Activated CD4-positive, alpha-beta T cell treated with anti-CD3 and anti-CD28 coated beads, Interleukin-2, amount 50 U/mL, for 1 hour (primary cell): ENCODE measurements around the gene MED31.

ENCODE experiments used
- DNase-seq: peaks from one replicate; pipeline ENCODE4 v3.0.0-alpha.2; 2020

MED31 gene

DNA sequence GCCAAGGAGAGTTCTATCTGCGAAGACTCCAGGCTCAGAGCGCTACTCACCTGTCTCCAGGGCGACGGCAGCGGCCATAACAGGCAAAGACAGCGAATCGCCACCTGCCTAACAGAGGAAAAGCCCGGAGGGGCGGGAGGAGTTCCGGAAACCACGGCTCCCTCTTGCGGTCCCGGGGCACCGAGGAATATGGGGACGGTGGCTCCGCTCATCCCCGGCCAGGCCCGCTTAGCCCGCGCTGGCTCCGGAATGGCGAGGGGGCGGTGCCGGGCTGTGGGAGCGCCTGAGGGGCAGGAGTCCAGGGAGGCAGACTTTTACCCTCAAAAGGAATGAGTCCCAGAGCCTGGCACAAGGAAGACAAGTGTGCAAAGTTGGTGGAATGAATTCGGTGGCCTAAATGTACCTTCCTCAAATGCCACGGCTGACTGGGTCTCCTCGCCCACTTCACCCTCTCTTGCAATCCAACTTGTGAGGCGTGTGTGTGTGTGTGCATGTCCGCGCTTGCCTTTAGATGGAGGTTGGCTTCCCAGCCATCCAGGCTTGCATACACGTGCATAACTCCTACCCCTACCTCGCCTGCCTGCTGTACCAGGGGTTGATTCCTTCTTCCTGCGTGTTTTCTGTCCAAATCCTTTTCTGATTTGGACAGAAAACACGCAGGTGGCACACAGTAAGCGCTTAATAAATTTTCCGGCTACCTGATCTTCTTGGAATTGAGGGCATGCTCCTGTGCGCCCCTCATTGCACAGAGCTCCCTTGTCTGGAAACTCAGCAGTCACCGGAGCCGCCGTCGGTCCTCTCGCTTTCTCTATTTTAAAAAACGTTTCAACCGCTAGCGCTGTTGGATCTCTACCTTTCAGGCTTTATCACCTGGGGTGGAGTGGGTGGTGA lies 3.7 kb upstream of the MED31 start:
- no peak for DNase-seq

DNA sequence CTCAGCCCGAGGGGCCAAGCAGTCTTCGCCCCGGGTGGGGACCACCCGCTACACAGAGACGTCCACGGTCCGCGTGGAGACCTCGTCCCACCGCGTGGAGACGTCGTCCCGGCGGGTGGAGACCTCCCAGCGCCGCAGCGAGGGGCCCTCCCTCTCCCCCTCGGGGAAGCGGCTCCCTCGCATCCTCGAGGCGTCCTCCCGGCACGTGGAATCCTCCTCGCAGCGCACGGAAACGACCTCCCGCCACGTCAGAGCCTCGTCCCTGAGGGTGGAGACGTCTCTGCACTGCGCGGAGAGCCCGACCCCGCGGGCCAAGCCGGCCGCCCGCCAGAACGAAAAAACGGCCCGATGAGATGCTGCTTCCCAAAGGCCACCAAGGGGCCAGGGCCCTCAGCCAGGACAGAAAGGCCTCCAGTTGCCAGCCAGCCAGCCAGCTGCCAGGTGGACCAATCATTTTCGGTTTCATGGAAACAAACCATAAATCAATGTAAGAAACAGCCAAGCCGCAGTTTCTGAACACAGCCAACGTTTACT lies 581 bp upstream of the MED31 start:
- DNase-seq = no peak

DNA sequence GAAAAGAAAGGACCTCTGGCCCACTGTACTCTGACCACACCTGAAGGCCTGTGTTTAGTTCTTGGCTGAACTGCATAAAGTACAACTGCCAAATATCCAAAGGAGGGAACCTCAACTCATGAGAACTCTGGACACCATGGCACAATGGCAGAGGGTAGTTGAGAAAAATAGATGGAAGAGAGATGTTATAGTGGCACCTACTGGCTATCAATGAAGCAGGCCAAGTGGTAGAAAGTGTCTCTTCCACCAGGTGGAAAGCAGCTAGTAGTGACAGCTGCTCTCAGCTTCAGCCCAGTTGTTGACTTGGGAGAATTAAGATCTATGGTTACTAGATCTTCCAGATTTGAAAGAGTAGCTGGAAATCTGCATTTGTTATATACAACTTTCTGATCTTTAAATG lies 3.2 kb downstream of the MED31 start:
- DNase-seq = no peak

DNA sequence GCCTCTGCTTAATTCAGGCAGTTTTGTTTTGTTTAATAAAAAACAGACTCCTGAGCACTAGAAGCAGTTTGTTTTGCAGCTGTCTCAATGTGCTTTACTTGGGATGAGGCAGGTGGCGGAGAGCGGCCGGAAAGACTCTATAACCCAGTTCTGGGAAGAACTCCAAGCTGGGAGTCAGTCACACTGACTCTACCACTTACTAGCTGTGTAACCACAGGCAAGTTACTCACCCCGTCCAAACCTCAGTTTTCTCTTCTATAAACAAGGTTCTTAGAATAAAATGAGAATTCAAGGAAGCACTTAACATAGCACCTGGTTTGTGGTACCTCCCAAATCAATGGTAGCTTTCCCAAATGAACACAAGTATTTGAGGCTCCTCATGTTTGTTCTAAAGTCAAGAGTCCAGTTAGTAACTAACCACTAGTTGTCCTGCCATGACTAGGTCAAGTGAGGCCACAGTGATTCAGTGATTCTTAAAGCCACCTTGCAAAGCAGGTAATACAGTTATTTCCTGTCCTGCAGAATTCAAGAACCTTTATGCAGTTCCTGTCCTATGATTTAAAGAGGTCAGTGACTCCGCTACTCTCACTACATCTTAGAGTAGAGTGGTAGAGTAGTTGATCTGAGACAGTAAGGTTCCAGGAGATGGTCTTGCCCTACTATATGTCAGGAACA lies 7.8 kb downstream of the MED31 start:
- DNase-seq = no peak

DNA sequence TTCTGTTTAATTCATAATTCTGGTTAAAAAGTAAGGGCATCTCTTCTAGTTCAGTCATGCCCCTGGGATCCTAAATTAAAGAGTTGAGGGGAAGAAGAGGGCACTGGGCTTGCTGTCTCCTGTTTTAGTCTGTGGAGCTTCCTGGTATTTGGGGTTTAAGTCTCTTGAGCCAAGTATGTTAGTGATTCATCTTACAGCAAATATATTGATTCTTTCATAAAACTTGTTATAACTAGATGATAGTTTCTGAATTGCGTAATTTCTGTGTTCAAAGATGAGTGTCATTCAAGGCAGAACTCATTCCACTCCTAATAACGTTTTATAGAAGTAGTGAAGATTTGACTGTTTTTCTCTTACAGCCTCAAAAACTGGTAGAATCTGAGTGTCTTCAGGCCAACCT lies 8.8 kb downstream of the MED31 start:
- DNase-seq = no peak

DNA sequence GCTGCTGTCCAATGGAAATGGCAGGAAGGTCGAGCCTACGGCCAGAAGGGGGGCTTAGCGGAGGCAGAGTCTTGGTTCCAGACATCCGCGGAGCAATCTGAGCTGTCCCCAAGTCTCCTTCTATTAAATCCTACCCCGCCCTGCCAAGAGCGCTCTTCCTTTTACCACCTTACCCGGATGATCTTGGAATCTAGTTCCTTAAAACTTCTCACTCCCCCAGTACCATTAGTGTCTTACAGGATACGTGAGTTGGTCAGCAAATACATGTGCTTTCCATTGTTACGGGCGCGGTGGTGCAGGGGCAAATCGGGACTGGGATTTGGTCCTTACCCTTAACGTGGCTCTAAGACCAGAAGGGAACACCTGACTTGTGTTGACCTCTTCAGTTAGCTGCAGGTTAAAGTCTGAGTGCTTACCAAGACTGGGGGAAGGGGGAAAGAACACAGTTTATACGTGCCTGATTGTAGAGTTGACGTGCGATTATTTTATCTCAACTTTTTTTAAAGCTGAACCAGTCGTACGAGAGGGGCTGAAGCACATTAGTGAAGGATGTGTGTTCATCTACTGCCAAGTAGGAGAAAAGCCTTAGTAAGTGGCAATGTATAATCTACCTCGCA lies 10.1 kb downstream of the MED31 start:
- DNase-seq = no peak

DNA sequence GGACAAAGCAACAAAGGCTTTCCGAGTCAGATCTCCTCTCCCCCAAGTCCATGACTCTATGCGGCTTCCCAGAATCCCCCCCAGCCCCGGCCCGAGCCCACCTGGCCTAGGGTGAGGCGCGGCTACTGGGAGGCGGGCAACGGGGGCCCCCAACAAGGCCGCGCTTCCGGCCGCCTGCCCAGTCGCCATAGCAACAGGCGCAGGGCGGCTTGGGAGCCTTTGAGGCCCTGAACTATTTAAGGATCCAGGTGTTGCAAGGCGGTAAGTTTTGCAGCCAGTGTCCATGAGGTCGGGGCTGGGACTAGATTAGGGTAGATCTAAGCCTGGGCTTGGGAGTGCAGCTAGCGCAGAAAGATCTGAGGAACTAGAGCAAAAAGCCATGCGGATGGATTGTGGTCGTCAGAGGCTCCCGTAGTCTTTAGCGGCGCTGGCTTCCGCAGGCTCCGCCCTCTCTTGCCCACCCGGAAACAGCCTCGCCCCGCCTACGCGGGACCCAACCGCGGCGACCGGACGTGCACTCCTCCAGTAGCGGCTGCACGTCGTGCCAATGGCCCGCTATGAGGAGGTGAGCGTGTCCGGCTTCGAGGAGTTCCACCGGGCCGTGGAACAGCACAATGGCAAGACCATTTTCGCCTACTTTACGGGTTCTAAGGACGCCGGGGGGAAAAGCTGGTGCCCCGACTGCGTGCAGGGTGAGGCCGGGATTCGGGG lies 10.7 kb downstream of the MED31 start, which contains the start of the genes KIAA0753 and TXNDC17:
Gene KIAA0753, minus strand, starts transcription at position 176 of the 711 bp plus-strand sequence. CDS start 5,608 bp downstream, outside the sequence.
Gene TXNDC17, plus strand, starts transcription at position 525 of the 711 bp plus-strand sequence. Its CDS starts 23 bp downstream, at position 548.
- DNase-seq = peak; percentile 83

DNA sequence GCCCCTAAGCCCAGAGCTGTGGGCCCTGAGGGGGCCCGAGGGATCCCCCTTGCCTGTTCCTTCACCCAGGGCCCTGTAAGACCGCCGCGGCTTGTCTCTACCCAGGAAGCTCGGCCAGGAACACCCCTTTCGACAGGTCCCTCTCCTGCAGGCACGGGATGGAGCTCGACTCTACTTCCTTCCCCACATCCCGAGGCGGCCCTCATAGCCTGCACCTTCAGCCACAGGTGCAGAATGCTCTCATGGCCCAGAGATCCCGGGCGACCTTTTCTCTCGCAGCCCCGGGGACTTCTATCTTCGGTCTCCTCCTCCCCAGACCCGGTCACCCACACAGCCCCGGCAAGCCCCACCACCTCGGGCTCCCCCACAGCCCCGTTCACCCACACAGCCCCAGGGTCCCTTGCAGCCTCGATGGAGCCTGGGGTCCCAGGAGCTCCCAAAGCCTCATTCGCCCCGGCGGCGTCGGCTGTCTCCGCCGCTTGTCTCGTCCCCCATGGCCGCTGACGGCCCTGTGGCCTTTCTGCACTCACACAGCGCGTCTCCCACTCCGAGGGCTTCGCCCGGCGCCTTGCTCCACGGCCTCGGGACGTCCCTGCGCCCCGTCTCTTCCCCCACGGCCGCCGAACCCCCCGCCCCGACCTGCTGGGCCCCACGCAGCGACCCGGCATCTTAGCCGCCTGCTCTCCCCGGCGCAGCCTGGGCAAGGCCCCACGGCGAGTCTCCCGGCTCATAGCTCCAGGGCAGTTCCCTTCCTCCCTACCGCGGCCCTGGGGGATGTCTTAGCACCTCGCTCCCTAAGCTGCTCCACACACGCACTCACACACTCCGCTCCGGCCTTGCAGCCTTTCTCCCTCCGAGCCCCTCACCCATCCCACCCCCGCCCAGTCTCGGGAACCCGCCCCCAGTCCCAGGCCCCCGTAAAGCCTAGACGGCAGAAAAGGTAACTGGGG lies 11.5 kb downstream of the MED31 start:
- DNase-seq = no peak

DNA sequence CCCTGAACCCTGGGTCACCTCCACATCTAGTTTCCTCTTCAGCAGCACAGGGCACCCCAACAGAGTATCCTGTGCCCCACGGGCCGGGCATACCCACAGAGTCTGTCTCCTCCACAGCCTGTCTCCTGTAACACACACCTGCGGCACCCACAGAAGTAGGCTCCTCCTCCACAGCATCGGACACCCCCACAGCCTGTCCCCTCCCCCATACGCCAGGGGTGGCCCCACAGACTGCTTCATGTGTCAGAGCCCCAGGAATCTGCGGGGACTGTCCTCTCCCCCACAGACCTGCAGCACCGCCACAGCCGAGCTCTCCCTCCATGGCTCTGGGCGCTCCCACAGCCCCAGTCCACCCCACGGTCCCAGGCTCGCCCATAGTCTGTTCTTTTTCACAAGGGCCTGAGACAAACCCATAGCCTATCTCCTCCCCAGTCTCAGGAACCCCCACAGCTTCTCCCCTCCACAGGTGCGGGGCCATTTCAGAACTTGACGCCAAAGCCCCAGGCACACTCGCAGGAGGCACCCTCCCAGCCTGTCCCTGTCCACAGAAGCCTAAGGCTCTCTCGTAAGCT lies 12.3 kb downstream of the MED31 start:
- no peak for DNase-seq

DNA sequence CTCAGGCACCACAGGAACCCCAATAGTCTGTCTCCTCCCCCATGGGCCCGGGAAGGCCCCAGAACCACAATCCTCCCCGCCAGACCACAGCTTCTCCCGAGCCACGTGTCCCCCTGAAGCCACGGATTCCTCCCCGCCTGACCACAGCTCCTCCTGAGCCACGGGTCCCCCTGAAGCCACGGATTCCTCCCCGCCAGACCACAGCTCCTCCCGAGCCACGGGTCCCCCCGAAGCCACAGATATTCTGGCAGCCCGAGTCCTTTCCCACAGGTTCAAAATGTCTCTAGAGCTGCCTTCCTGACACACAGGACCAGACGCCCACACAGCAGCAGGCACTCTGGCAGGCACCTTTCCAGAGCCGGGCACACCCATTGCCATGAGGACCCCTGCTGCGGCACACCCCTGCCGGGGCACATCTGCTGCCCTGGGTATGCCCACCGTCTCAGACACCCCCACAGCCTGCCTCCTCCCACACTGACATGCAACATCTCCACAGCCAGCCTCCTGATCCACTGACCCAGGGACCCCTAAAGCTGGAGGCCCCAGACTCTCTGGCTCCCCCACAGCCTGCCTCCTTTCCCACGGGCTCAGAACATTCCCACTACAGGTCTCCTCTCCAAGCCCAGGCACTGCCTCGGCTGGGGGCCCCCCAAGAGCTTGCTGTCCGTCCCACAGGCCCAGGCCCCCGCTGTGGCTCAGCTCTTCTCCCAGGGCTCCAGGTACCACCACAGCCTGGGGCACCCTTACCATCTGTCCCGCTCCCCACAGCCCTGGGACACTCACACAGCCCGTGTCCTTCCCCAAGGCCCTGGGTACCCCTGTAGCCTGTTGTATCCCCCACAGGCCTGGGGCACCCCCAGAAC lies 13.1 kb downstream of the MED31 start:
- no peak for DNase-seq

DNA sequence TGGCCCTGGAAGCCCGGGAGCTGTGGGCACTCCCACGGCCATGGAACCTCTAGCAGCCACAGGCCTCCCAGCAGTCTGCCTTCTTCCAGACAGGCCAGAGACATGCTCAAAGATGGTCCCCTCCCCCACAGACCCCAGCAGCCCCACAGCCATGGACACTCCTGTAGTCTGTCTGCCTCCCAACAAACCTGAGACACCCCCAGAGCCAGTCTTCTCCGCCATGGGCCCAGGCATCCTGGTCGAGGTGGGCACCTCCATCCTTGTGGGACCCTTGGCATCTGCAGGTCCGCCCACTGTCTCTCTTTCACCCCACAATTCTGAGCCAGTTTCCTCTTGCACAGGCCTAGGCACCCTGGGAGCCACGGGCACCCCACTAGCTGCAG lies 14.0 kb downstream of the MED31 start:
- no peak for DNase-seq

DNA sequence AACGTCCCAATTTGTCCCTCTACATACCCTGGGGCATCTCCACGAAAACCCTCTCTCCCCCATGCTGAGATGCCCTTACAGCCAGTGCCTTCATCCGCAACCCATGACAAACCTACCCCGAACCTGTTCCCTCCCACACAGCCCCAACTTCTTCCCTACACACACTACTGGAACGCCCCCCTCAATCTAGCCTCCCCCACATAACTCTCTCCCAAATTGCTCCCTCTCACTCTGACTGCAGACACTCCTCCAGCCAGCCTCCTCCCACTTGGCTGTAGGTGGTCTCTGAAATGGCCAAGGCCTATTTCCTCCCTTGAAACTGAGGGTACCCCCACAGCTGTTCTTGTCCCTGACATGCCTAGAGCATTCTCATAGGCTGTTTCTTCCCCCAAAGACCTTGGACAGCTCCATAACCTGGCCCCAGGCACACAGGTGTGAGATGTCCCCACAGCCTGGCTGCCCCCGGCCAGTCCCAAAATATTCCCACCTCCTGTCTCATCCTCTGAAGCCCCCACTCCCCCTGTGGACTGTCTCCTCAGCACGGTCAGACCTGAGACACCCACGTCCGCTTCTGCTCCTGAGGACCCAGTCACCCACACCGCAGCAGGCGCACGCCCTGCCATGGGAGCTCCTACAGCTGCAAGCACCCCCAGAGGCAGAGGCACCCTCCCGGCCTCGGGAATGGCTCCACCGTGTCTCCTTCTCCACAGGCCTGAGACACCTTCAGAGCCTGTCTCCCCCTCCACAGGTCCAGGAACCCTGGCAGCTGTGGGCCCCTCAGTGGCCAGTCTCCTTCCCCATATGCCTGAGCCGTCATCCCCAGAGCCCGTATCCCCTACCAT lies 14.6 kb downstream of the MED31 start:
- no peak for DNase-seq

DNA sequence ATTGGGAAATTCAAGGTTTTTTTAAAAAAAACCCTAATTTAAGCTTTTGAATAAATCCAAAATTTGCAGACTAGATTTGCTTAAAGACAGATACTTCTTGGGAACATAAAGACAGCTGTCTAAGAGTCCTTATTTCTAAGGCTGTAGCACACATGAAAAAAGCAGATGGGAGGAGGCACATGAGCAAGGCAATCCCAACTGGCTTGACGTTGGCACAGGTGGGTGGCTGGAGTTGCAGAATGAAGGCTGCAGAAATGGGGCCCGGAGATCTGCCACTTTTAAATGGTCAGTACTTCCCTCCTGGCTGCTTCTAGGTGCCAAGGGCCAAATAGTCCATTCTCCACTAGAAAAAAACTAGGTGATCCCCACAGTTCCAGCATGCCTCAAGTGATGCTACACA lies 15.3 kb downstream of the MED31 start:
- DNase-seq = no peak

DNA sequence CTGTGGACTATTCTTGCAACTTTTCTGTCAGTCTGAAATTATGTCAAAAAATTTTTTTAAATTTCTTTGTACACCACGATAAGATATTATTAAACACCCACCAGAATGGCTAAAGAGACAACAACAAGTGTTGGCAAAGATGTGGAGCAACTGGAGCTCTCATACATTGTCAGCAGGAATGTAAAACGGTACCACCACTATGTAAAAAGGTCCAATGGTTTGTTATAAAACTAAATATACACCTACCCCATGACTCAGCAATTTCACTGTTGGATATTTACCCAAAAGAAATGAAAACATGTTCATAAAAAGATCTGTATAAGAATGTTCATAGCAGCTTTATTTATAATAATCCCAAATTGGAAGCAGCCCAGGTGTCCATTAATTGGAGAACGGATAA lies 18.1 kb downstream of the MED31 start:
- no peak for DNase-seq

DNA sequence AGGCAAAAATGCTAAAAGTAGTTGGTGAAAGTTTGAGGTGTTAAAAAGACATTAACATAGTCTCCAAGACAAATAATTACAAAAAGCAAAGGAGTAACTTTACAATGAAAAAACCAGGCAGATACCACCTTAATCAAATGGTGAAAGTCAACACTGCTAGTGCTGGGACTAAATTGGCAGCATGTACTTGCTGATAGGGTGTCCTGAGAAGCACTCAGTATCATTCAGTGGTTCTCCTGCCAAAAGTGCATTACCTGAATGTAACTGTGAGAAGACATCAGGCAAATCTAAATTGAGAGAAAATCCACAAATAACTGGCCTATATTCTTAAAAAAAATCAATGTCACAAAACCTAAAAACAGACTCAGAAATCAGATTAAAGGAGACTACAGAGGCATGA lies 18.9 kb downstream of the MED31 start:
- no peak for DNase-seq

DNA sequence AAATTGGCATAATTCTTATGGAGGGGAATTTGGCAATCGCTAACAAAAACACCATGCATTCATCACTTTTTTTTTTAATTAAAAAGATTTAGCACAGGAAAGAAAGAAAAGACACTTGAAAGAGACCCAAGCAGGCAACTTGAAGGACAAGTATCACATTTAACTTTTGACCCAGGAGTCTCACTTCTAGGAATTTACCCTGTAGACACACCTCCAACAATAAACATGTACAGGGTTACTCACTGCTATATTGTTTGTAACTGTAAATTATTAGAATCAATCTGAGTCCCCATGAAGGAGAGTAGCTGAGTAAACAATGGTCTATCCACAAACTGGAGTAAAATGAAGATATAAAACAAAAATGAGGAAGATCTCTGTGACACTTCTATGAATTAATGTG lies 21.0 kb downstream of the MED31 start:
- DNase-seq = no peak

DNA sequence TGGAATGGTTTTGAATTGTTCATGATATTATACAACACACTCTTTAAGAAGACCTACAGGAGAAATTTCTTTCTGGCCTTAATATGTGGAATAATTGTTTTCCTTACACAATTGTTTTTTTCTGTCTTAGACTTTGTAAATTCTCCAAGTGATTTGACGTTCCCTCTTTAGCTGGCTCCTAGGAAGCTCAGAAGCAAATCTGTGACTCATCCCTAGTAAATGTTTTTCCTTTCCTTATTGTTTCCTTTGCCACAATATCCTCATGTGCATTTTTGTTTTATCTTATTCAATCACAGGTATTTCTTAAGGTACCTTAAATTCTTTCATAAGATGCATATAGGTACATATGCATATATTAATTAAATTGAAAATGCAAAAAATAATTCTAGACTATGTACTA lies 24.4 kb downstream of the MED31 start:
- no peak for DNase-seq

DNA sequence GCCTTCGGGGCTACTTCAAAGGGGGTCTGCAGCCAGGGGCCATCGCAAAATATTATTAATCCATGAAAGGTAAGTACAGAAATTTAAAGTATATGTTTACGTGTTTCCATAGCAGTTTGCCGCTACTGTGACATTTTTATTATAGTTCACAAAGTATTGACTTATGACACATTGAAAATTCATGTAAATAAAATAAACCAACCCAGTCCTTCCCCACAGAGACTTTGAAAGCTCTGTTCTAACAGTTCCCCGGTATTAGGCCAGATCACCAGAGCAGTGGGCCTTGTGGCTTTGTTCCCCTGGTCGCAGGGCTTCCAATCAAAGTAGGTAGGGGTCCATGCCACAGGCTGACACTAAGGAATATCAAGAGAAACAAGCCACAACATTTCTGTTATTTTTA lies 24.8 kb downstream of the MED31 start:
- DNase-seq = no peak

DNA sequence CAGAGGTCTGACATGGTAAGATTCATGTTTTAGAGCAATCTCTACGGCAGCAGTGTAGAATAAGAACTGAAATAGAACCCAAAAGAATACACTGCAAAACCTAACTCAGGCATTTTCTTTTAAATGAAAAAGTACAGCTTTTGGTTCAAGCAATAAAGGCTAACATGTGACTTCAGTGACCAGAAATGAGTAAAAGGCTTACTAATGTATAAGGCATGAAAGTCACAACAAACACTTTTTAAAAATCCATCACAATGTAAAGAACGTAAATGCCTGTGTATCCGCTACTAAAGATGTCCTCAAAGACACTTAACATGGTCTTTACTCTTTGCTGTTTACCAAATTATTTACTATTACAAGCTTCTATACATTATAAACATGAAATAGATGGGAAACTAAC lies 27.5 kb downstream of the MED31 start:
- DNase-seq = no peak
